SK-N-MC (cell line): ENCODE measurements around the gene USP20.

ENCODE experiments used
- EZH2 ChIP-seq: fragments of 200-600 bp; sonication (generic); IDR thresholded peaks from one replicate; pipeline ENCODE4 v1.6.1; 2017; ENCODE audit warnings: antibody characterized with exemption
- FOXP2 ChIP-seq: optimal IDR thresholded peaks from 2 replicates; pipeline ENCODE3; 2011; ENCODE audit warnings: mild to moderate bottlenecking, moderate library complexity; ENCODE audit not compliant: insufficient read depth; ENCODE audit errors: extremely low read length, control extremely low read depth
- POLR2AphosphoS5 ChIP-seq: IDR thresholded peaks from 2 replicates; pipeline ENCODE4 v1.6.1; 2012; ENCODE audit warnings: mild to moderate bottlenecking, low read depth, low read length, borderline replicate concordance

DNA sequence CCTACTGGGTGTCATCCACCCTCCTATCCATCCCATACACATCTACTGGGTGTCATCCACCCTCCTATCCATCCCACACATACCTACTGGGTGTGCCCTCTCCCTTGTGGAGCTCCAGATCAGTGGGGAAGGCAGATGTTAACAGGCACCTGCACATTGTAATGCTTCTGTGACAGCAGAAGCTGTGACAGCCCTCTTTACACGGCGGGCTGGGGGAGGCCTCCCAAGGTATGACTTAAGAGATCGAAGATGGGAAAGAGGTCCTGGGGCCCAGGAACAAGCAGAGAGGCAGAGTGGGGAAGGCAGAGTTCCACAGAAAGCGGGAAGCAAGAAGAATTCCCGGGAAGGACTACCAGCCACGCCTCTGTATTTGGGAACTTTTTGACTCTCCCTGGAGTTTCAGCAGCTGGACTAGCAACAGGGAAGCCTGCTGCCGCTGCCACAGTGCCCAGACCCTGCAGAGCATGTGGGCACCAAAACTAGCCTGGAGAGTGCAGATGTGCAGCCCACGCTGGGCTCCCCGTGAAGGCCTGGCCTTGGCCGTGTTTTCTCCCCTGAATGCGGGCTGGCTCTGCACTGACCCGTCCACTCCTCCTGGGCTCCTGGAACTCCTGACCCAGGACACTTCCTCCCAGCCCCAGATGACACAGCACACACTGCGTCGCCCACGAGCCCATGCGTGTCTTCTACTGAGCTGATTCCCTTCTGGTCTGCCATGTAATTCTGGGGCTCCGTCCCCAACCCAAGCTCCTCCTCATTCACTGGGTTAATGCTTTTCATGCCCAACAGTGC, 20.6 kb upstream of the USP20 start:
- no peak for TF ChIP-seq EZH2
- no peak; the same call in 1 of the 2 replicates for TF ChIP-seq POLR2AphosphoS5
- no peak for TF ChIP-seq FOXP2
